ENCODE data around the gene LIME1.

LIME1 gene

GRCh38 chr20:63735859-63736718 is at the start of gene LIME1:
Gene LIME1, plus strand, starts transcription at chr20:63736664. Its CDS starts 886 bp downstream, at chr20:63737550.
- no peak for DNase-seq

DNA sequence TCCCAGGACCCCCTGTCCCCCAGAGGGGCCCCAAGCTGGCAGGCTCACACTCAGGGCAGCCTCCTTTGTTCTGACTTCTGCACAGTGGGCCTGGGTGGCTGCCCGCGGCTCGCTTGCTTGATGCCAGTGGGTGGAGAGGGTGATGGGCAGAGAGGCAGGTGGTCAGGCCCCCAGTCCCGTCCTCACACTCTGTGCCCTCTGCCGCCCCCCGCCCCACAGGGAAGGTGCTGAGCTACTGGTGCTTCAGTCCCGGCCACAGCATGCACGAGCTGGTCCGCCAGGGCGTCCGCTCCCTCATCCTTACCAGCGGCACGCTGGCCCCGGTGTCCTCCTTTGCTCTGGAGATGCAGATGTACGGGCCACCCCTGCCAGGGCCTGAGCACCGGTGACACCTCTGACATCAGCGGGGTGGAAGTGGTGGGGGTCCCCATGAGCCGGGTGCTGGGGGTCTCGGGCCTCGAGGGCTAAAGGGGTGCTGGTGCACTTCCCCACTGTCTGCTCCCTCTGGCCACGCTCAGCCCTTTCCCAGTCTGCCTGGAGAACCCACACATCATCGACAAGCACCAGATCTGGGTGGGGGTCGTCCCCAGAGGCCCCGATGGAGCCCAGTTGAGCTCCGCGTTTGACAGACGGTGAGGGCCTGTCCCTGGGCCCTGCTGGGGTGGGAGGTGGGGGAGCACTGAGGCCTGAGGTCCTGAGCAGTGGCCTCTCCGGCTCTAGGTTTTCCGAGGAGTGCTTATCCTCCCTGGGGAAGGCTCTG is 48.9 kb upstream of the LIME1 start:
- DNase-seq: no peak

GRCh38 chr20:63688228-63689045 is 48.0 kb upstream of the LIME1 start:
- DNase-seq: no peak

DNA sequence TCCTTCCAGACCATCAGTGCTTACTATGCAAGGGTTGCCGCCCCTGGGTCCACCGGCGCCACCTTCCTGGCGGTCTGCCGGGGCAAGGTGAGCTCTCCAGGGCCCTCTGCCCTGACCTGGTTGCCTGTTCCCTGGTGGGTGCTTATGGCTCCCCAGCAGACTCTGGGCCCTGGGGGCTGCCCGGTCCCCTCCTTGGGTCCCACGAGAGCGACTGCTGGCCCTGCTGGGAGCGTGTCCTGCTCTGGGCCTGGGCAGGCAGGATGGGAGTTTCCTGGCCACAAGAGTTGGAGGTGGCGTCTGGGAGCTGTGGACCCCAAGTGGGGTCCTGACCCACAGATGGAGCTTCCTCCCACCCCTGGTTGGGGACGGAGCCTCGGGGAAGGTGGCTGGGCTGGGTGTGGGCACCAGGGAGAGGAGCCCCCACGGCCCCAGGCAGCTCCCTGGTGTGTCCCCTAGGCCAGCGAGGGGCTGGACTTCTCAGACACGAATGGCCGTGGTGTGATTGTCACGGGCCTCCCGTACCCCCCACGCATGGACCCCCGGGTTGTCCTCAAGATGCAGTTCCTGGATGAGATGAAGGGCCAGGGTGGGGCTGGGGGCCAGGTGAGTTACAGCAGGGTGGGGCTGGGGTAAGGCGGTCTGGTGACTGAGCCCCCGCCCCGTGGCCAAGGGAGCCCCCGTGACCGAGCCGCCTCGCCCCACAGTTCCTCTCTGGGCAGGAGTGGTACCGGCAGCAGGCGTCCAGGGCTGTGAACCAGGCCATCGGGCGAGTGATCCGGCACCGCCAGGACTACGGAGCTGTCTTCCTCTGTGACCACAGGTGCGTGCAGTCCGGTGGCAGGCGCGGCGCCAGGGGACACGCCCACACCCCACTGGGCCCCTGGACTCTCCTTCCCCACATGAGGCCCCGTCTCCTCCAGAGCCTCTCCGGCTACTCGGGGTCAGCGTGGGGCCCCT is 47.1 kb upstream of the LIME1 start:
- DNase-seq: no peak

DNA sequence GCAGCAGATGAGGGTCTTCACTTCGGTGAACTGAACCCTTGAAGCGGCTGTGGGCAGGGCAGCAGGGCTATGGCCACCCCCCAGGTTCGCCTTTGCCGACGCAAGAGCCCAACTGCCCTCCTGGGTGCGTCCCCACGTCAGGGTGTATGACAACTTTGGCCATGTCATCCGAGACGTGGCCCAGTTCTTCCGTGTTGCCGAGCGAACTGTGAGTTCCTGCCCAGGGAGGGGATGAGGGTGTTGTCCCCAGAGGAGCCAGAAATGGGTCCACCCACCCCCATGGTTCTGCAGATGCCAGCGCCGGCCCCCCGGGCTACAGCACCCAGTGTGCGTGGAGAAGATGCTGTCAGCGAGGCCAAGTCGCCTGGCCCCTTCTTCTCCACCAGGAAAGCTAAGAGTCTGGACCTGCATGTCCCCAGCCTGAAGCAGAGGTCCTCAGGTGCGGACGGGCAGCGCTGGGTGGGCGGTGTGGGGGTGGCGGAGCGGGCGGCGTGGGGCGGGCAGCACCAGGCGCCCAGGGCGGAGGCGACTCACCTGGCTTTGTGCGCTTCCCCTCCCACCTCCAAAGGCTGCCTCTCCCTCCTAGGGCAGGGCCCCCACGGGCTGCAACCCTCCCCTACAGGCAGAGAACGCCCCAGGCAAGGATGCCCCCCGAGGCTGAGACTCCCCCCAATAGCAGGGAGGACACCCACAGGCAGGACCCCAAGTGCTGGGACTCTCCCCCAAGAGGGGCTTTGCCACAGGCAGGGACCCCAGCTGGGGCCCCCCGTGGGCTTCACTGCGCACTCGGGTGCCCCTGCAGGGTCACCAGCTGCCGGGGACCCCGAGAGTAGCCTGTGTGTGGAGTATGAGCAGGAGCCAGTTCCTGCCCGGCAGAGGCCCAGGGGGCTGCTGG is 46.2 kb upstream of the LIME1 start:
- DNase-seq: no peak

GRCh38 chr20:63690898-63691710 is 45.4 kb upstream of the LIME1 start:
- DNase-seq: no peak

DNA sequence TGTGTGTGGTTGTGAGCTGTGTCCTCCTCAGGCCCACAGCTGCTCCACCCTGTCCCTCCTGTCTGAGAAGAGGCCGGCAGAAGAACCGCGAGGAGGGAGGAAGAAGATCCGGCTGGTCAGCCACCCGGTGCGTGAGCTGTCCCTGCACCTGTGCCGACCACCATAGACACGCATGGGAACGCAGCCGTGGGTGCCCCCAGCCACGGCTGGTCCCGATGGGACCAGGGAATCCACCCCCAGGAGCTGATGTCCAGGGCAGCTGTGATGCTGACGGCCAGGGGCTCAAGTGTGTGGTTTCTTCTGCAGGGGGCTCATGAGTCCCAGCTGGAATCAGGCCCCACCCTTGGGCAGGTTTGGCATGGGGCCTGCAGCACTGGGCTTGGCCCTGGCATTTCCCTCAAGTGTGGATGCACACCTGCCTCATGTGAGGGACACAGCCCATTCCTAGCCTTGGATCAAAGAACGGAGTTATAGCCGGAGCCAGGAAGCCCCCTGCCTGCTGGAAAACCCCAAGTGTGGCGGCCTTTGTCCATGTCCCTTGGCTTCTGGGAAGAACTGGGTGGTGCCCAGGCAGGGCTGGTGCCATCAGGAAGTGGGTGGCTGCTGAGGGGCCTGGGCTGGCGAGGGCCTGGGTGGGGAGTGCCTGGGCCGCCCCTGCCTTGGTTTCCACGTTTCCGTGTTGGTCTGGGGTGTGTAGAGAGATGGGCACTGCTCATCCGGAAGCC is 44.6 kb upstream of the LIME1 start:
- no peak for DNase-seq

- DNase-seq: no peak
Observed at GRCh38 chr20:63692436-63693082, 43.9 kb upstream of the LIME1 start.

DNA sequence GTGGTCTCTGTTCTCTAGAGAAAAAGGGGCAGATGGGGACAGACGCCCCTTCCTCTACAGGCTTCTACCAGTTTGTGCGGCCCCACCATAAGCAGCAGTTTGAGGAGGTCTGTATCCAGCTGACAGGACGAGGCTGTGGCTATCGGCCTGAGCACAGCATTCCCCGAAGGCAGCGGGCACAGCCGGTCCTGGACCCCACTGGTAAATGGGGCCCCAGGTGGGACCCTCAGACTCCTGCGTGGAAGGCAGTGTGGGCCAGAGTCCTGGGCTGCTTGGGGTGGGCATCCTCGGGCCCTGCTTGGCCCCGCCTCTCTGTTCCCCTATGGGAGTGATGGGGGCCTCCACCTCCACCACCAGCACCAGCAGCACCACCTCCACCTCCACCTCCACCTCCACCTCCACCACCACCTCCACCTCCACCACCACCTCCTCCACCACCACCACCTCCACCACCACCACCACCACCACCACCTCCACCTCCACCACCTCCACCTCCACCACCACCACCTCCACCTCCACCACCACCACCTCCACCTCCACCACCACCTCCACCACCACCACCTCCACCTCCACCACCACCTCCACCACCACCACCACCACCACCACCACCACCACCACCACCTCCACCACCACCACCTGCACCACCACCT is 43.3 kb upstream of the LIME1 start:
- DNase-seq: no peak

- no peak for DNase-seq
Observed at GRCh38 chr20:63693733-63694583, 42.5 kb upstream of the LIME1 start.

GRCh38 chr20:63694584-63695423 is 41.7 kb upstream of the LIME1 start:
- no peak for DNase-seq

DNA sequence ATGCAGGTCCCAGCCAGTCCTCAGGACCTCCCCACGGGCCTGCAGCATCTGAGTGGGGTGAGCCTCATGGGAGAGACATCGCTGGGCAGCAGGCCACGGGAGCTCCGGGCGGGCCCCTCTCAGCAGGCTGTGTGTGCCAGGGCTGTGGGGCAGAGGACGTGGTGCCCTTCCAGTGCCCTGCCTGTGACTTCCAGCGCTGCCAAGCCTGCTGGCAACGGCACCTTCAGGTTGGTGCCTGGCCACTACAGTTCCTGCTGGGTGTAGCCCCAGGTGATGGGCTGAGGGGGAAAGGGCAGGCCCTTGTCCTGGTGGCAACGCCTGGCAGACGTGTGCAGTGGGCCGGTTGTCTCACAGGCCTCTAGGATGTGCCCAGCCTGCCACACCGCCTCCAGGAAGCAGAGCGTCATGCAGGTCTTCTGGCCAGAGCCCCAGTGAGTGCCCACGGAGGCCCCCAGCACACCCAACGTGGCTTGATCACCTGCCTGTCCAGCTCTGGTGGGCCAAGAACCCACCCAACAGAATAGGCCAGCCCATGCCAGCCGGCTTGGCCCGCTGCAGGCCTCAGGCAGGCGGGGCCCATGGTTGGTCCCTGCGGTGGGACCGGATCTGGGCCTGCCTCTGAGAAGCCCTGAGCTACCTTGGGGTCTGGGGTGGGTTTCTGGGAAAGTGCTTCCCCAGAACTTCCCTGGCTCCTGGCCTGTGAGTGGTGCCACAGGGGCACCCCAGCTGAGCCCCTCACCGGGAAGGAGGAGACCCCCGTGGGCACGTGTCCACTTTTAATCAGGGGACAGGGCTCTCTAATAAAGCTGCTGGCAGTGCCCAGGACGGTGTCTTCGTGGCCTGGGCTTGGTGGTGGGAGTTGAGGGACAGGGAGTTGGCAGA is 40.8 kb upstream of the LIME1 start:
- DNase-seq: no peak

DNA sequence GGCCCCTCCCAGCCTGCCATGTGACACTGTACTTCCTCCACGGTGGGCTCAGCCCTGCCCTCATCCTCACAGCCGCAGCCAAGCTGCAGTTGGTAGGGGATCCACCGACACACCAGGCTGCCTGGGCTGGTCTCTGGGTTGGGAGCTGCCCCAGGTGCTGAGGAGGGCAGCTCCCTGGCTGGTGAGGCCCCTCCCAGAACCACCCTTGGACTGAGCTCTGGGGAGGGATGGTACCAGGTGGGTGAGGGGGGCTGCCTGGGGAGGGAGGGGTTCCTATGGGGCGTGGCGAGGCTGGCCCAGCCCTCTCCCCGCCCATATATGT is 40.2 kb upstream of the LIME1 start:
- no peak for DNase-seq

DNA sequence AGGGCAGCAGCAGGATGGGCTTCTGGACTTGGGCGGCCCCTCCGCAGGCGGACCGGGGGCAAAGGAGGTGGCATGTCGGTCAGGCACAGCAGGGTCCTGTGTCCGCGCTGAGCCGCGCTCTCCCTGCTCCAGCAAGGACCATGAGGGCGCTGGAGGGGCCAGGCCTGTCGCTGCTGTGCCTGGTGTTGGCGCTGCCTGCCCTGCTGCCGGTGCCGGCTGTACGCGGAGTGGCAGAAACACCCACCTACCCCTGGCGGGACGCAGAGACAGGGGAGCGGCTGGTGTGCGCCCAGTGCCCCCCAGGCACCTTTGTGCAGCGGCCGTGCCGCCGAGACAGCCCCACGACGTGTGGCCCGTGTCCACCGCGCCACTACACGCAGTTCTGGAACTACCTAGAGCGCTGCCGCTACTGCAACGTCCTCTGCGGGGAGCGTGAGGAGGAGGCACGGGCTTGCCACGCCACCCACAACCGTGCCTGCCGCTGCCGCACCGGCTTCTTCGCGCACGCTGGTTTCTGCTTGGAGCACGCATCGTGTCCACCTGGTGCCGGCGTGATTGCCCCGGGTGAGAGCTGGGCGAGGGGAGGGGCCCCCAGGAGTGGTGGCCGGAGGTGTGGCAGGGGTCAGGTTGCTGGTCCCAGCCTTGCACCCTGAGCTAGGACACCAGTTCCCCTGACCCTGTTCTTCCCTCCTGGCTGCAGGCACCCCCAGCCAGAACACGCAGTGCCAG is 39.7 kb upstream of the LIME1 start, which contains the start of gene TNFRSF6B:
TNFRSF6B (plus strand) TSS at position 25 of the 729 bp plus-strand sequence; CDS start at position 141, 116 bp downstream.
- no peak for DNase-seq

Measured in GOT3 (cell line).